Colonic mucosa (tissue), 4 donors: ENCODE data around the gene GRM5. TPM values are rescaled to one million over a fixed set of nuclear protein-coding genes. Genes with fewer than 3 reads are reported as not detected.

Experiments used
- DNase-seq: peaks from one replicate; pipeline ENCODE4 v3.0.0-alpha.2; 2020
- H3K27ac ChIP-seq: fragments of 200-600 bp; one replicate; pipeline ENCODE4 v1.8.0; 2021
- H3K27me3 ChIP-seq: fragments of 200-600 bp; one replicate; pipeline ENCODE4 v1.8.0; 2021
- H3K36me3 ChIP-seq: fragments of 200-600 bp; one replicate; pipeline ENCODE4 v1.8.0; 2021
- H3K4me1 ChIP-seq: fragments of 200-600 bp; one replicate; pipeline ENCODE4 v1.8.0; 2021; ENCODE audit warnings: mild to moderate bottlenecking
- H3K4me3 ChIP-seq: fragments of 200-600 bp; one replicate; pipeline ENCODE4 v1.8.0; 2021
- H3K9ac ChIP-seq, 2 donors: one replicate each; pipeline ENCODE4 v1.7.0; 2013; ENCODE audit warnings: control low read depth in 2 of 2, low read depth in 2 of 2, low read length in 2 of 2
- H3K9me3 ChIP-seq: fragments of 200-600 bp; one replicate; pipeline ENCODE4 v1.8.0; 2021
- intact Hi-C: fragments of 100-400 bp; cut with DNase I; formaldehyde crosslinking; loops from one replicate; pipeline ENCODE4 v1.14.1; 2022
- total RNA-seq, 2 donors: library from RNA; stranded (reverse); fragmentation: NEBNext Ultra II Directional in 1 of 2; extraction: Animal tissue kit (Norgen Biotek cat#: 25700) in 1 of 2; gene quantifications; one replicate each; pipeline ENCODE4 v1.2.1, GENCODE V29; 2021
- TF ChIP-seq, protein P1 (sequence below): fragments of 200-600 bp; IDR thresholded peaks from one replicate; pipeline ENCODE4 v1.8.0; 2022; ENCODE audit warnings: antibody characterized with exemption, mild to moderate bottlenecking
- donor health status: healthy.
- donor health status: DM: no; HTN: no; CAD: no.
- donor health status: DM: no; HTN: no; CAD: no.

The GRM5 gene
- total RNA-seq, 2 donors from 2014 or later, result not detected

DNA sequence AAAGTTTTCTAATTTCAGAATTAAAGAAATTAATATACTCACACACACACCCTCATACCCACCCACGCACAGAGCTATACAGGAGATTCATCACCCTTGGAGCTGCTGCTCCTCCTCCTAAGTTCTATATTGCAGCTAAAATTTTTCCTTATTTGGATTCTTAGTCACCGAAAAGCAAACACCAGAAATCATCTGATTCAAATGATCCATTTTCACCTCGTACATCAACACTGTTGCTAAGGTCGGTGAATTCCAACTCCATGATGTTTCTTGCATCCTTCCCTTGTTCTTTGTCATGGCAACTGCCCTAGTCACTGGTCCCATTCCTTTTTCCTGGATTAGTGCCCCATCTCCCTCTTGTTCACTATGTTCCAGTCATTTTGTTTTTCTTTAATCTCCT is 286.2 kb downstream of the GRM5 start:
- TF ChIP-seq, protein P1, sequence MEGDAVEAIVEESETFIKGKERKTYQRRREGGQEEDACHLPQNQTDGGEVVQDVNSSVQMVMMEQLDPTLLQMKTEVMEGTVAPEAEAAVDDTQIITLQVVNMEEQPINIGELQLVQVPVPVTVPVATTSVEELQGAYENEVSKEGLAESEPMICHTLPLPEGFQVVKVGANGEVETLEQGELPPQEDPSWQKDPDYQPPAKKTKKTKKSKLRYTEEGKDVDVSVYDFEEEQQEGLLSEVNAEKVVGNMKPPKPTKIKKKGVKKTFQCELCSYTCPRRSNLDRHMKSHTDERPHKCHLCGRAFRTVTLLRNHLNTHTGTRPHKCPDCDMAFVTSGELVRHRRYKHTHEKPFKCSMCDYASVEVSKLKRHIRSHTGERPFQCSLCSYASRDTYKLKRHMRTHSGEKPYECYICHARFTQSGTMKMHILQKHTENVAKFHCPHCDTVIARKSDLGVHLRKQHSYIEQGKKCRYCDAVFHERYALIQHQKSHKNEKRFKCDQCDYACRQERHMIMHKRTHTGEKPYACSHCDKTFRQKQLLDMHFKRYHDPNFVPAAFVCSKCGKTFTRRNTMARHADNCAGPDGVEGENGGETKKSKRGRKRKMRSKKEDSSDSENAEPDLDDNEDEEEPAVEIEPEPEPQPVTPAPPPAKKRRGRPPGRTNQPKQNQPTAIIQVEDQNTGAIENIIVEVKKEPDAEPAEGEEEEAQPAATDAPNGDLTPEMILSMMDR, result no peak
- DNase-seq, result no peak
- Histone ChIP-seq H3K27me3 (no peaks in the 10 kb centered on the region), H3K4me3 (no peak overlapping the region), H3K4me1 (no peaks in the 10 kb centered on the region), H3K9ac (no peak overlapping the region), H3K9me3 (no peaks in the 10 kb centered on the region), H3K27ac (no peak overlapping the region), H3K36me3 (no peaks in the 10 kb centered on the region)
- intact Hi-C loops, result no loop called here

DNA sequence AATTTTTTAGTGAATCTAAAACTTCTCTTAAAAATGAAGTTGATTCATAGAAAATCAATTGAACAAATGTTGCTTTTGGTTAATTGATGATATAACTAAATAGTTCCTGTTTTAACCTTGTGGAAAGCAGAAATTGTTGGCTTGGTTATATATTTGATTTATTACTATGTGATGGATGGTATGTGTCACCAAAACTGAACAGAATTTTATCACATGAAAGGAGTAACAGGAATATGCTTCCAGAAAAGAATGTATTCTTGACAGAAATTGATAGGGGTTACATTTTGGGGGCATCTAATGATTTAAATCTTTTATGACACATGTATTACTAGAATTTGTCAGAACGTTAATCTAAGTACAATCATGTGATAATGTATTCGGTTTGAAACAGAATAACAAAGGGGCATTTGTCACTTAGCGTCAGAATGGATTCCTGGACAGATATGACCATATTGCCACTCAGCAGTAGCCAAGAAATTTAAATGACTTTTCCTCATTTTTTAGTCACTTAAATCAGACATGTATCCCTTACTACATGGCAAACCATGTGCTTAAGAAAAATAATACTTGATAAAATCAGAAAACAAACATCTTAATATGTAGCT is 295.2 kb downstream of the GRM5 start:
- TF ChIP-seq, protein P1, result no peak
- no peak overlapping the region for H3K4me3 ChIP-seq
- H3K9ac ChIP-seq, result no peak overlapping the region
- no peaks in the 10 kb centered on the region for H3K27me3 ChIP-seq
- H3K36me3 ChIP-seq, result no peaks in the 10 kb centered on the region
- intact Hi-C loops, result no loop called here
- H3K9me3 ChIP-seq, result no peaks in the 10 kb centered on the region
- DNase-seq, result no peak
- H3K4me1 ChIP-seq, result no peaks in the 10 kb centered on the region
- no peak overlapping the region for H3K27ac ChIP-seq

DNA sequence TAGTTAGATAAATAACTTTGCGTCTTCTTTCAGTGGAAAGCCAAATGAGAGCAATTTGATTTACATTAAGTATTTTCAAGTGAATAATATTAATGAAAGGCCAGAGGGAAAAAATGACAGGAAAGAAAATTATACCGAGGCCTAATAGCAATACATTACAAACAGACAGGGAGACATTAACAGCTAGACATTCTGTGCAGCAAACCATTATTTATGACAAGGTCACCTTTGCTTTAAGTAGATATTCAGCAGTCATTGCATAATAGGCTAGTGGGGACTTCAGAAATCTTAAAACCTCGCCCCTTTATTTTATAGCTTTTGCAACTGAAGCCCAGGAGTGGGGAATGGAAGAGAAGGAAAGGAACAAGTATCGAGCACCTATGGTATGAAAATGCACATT is 321.6 kb downstream of the GRM5 start:
- no peak for DNase-seq
- TF ChIP-seq, protein P1, result no peak
- Histone ChIP-seq H3K27me3 (no peaks in the 10 kb centered on the region), H3K4me3 (no peak overlapping the region), H3K9me3 (no peaks in the 10 kb centered on the region), H3K27ac (no peak overlapping the region), H3K9ac (no peak overlapping the region), H3K4me1 (no peaks in the 10 kb centered on the region), H3K36me3 (no peaks in the 10 kb centered on the region)
- intact Hi-C loops, result no loop called here

DNA sequence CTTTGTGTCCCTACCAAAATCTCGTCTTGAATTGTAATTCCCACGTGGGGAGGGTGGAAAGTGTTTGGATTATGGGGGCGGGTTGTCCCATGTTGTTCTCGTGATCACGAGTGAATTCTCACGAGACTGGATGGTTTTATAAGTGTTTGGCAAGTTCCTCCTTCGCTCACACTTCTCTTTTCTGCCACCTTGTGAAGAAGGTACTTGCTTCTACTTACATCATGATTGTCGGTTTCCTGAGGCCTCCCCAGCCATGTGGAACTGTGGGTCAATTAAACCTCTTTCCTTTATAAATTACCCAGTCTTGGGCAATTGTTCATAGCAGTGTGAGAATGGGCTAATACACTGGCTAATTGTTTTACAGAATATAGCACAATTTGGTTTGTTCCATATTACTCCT is 326.3 kb downstream of the GRM5 start:
- no peaks in the 10 kb centered on the region for H3K4me1 ChIP-seq
- no peaks in the 10 kb centered on the region for H3K27me3 ChIP-seq
- intact Hi-C loops, result no loop called here
- no peaks in the 10 kb centered on the region for H3K9me3 ChIP-seq
- H3K27ac ChIP-seq, result no peak overlapping the region
- no peak overlapping the region for H3K4me3 ChIP-seq
- no peak overlapping the region for H3K9ac ChIP-seq
- no peak for DNase-seq
- TF ChIP-seq, protein P1, result no peak
- H3K36me3 ChIP-seq, result no peaks in the 10 kb centered on the region

DNA sequence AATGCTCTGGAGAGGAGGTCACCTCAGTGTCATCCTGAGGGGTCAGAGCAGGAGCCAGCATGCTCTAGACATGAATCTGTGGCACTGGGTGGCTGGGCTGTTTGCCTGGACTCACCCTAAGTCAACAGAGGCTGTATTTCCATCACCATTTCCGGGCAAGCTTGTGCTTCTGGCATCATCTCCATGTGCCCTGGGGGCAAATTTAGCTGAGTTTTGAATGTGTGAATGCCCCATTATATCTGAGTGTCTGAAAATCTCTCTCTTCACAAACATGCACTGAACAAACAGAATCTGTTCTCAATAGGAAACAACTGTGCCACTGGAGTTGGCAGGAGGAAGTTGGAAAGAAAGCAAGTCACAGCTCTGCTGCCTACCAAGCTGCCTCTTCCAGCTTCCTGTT is 356.2 kb downstream of the GRM5 start:
- Histone ChIP-seq H3K4me1 (no peaks in the 10 kb centered on the region), H3K9ac (no peak overlapping the region), H3K27ac (no peak overlapping the region), H3K9me3 (no peaks in the 10 kb centered on the region), H3K36me3 (no peaks in the 10 kb centered on the region), H3K4me3 (no peak overlapping the region), H3K27me3 (no peaks in the 10 kb centered on the region)
- TF ChIP-seq, protein P1, result no peak
- intact Hi-C loops, result no loop called here
- DNase-seq, result peak; percentile 25
